ENCODE results near the gene CYBC1.
"Not testable (repeated sequence)": the region's sequence is repeated elsewhere in the genome, so short reads cannot be mapped to it uniquely, and the experiment has no call there.

CYBC1 gene

GRCh38 chr17:82463925-82464566, 13.5 kb upstream of the CYBC1 start:
- DNase-seq (ENCODE audit: low spot score in 2 of 2) (no peak), ATAC-seq (ENCODE audit: low read depth) (no peak)
- H3K27ac Mint-ChIP-seq, result no peak overlapping the region
- H3K36me3 Mint-ChIP-seq, result peaks cover 30% of the 10 kb centered on the region
- no peaks in the 10 kb centered on the region for H3K9me3 Mint-ChIP-seq
- H3K27me3 Mint-ChIP-seq, result no peaks in the 10 kb centered on the region
- peaks cover 11% of the 10 kb centered on the region for H3K4me1 Mint-ChIP-seq
- no peak overlapping the region for H3K4me3 Mint-ChIP-seq

GRCh38 chr17:82463391-82463790, 12.8 kb upstream of the CYBC1 start:
- H3K36me3 Mint-ChIP-seq, result peaks cover 25% of the 10 kb centered on the region
- no peak for ATAC-seq (ENCODE audit: low read depth)
- peaks cover 13% of the 10 kb centered on the region for H3K4me1 Mint-ChIP-seq
- no peak overlapping the region for H3K4me3 Mint-ChIP-seq
- no peak overlapping the region for H3K27ac Mint-ChIP-seq
- H3K9me3 Mint-ChIP-seq, result no peaks in the 10 kb centered on the region
- H3K27me3 Mint-ChIP-seq, result no peaks in the 10 kb centered on the region
- DNase-seq (ENCODE audit: low spot score in 2 of 2), result no peak

- Mint-ChIP-seq H3K36me3 (peaks cover 25% of the 10 kb centered on the region), H3K4me3 (no peak overlapping the region), H3K27ac (no peak overlapping the region), H3K27me3 (no peaks in the 10 kb centered on the region), H3K4me1 (peaks cover 22% of the 10 kb centered on the region), H3K9me3 (no peaks in the 10 kb centered on the region)
- no peak for ATAC-seq (ENCODE audit: low read depth)
- no peak for DNase-seq (ENCODE audit: low spot score in 2 of 2)
These were observed 11.4 kb upstream of the CYBC1 start for GRCh38 chr17:82461827-82462524.

- not testable (repeated sequence) for H3K27me3 Mint-ChIP-seq; DNase-seq (ENCODE audit: low spot score in 2 of 2); H3K27ac Mint-ChIP-seq; ATAC-seq (ENCODE audit: low read depth); H3K9me3 Mint-ChIP-seq
- Mint-ChIP-seq H3K4me3 (peak overlapping the region; percentile 8), H3K36me3 (peaks cover 18% of the 10 kb centered on the region), H3K4me1 (peaks cover 22% of the 10 kb centered on the region)
These were observed 9.4 kb upstream of the CYBC1 start for GRCh38 chr17:82459936-82460335.

- peaks cover 12% of the 10 kb centered on the region for H3K36me3 Mint-ChIP-seq
- no peaks in the 10 kb centered on the region for H3K9me3 Mint-ChIP-seq
- H3K27ac Mint-ChIP-seq, result peak overlapping the region; percentile 98
- H3K4me1 Mint-ChIP-seq, result peaks cover 22% of the 10 kb centered on the region
- DNase-seq (ENCODE audit: low spot score in 2 of 2), result no peak
- no peak for ATAC-seq (ENCODE audit: low read depth)
- H3K27me3 Mint-ChIP-seq, result no peaks in the 10 kb centered on the region
- peak overlapping the region; percentile 92 for H3K4me3 Mint-ChIP-seq
These were observed 8.4 kb upstream of the CYBC1 start for GRCh38 chr17:82458885-82459424.

GRCh38 chr17:82458179-82458884, 7.8 kb upstream of the CYBC1 start, which contains the start of gene NARF:
TSS of gene NARF (plus strand) at chr17:82458741. CDS start at chr17:82458804, 63 bp downstream.
- Mint-ChIP-seq H3K4me1 (peaks cover 22% of the 10 kb centered on the region), H3K4me3 (peak within 1 kb of the TSS; percentile 92), H3K9me3 (no peaks in the 10 kb centered on the region), H3K36me3 (peaks cover 10% of the 10 kb centered on the region), H3K27ac (peak within 1 kb of the TSS; percentile 98), H3K27me3 (no peaks in the 10 kb centered on the region)
- DNase-seq (ENCODE audit: low spot score in 2 of 2) (peak; percentile 92), ATAC-seq (ENCODE audit: low read depth) (peak; percentile 91)

GRCh38 chr17:82457929-82458178, 7.3 kb upstream of the CYBC1 start:
- no peak for ATAC-seq (ENCODE audit: low read depth)
- Mint-ChIP-seq H3K4me1 (peaks cover 22% of the 10 kb centered on the region), H3K27me3 (no peaks in the 10 kb centered on the region), H3K9me3 (no peaks in the 10 kb centered on the region), H3K36me3 (peaks cover 10% of the 10 kb centered on the region), H3K27ac (peak overlapping the region; percentile 98), H3K4me3 (peak overlapping the region; percentile 92)
- no peak for DNase-seq (ENCODE audit: low spot score in 2 of 2)

- Mint-ChIP-seq H3K27ac (peak overlapping the region; percentile 98), H3K4me3 (peak overlapping the region; percentile 92), H3K27me3 (no peaks in the 10 kb centered on the region), H3K4me1 (peaks cover 18% of the 10 kb centered on the region), H3K36me3 (peaks cover 6% of the 10 kb centered on the region), H3K9me3 (no peaks in the 10 kb centered on the region)
- DNase-seq (ENCODE audit: low spot score in 2 of 2) (no peak), ATAC-seq (ENCODE audit: low read depth) (peak; percentile 6)
These were observed 6.7 kb upstream of the CYBC1 start for GRCh38 chr17:82457073-82457928.

GRCh38 chr17:82453706-82454105, 3.2 kb upstream of the CYBC1 start:
- H3K27ac Mint-ChIP-seq; H3K4me3 Mint-ChIP-seq; H3K27me3 Mint-ChIP-seq; ATAC-seq (ENCODE audit: low read depth); DNase-seq (ENCODE audit: low spot score in 2 of 2); H3K9me3 Mint-ChIP-seq; H3K36me3 Mint-ChIP-seq: not testable (repeated sequence)
- H3K4me1 Mint-ChIP-seq, result peaks cover 18% of the 10 kb centered on the region

- not testable (repeated sequence) for H3K36me3 Mint-ChIP-seq; H3K27ac Mint-ChIP-seq; ATAC-seq (ENCODE audit: low read depth); H3K27me3 Mint-ChIP-seq; DNase-seq (ENCODE audit: low spot score in 2 of 2); H3K9me3 Mint-ChIP-seq; H3K4me3 Mint-ChIP-seq
- peaks cover 18% of the 10 kb centered on the region for H3K4me1 Mint-ChIP-seq
These were observed 2.6 kb upstream of the CYBC1 start for GRCh38 chr17:82453151-82453550.

- ATAC-seq (ENCODE audit: low read depth) (no peak), DNase-seq (ENCODE audit: low spot score in 2 of 2) (no peak)
- Mint-ChIP-seq H3K27me3 (no peaks in the 10 kb centered on the region), H3K36me3 (no peaks in the 10 kb centered on the region), H3K27ac (no peak overlapping the region), H3K9me3 (no peaks in the 10 kb centered on the region), H3K4me1 (peaks cover 15% of the 10 kb centered on the region), H3K4me3 (no peak overlapping the region)
These were observed 1.6 kb upstream of the CYBC1 start for GRCh38 chr17:82452162-82452561.

- Mint-ChIP-seq H3K36me3 (peaks cover 2% of the 10 kb centered on the region), H3K27ac (peak overlapping the region; percentile 96), H3K9me3 (no peaks in the 10 kb centered on the region), H3K27me3 (no peaks in the 10 kb centered on the region), H3K4me3 (peak overlapping the region; percentile 86), H3K4me1 (peaks cover 15% of the 10 kb centered on the region)
- no peak for DNase-seq (ENCODE audit: low spot score in 2 of 2)
- ATAC-seq (ENCODE audit: low read depth), result no peak
These were observed 632 bp downstream of the CYBC1 start for GRCh38 chr17:82449883-82450356.

GRCh38 chr17:82449131-82449882, 1.2 kb downstream of the CYBC1 start:
- peak; percentile 76 for ATAC-seq (ENCODE audit: low read depth)
- peak overlapping the region; percentile 96 for H3K27ac Mint-ChIP-seq
- peak overlapping the region; percentile 86 for H3K4me3 Mint-ChIP-seq
- peaks cover 2% of the 10 kb centered on the region for H3K36me3 Mint-ChIP-seq
- H3K27me3 Mint-ChIP-seq, result no peaks in the 10 kb centered on the region
- peaks cover 15% of the 10 kb centered on the region for H3K4me1 Mint-ChIP-seq
- peak; percentile 91 to 92 for DNase-seq (ENCODE audit: low spot score in 2 of 2)
- no peaks in the 10 kb centered on the region for H3K9me3 Mint-ChIP-seq

Measured in memory B cell (primary cell).